Stimulated activated naive CD8-positive, alpha-beta T cell treated with anti-CD3 and anti-CD28 coated beads, Interleukin-15, amount 100 ng/mL, for 72 hours (primary cell): ENCODE measurements around the gene PRDM11.
"Not testable (repeated sequence)": the region's sequence is repeated elsewhere in the genome, so short reads cannot be mapped to it uniquely, and the experiment has no call there.

Source experiments
- ATAC-seq: fragments of 150-1000 bp; cut with Tn5 transposase; 2 replicates; pipeline ENCODE4 v1.10.0; 2021; ENCODE audit warnings: mild to moderate bottlenecking, moderate library complexity
- DNase-seq, 2 donors: peaks; one replicate each; pipeline ENCODE4 v3.0.0; 2021 to 2022
- H3K27ac Mint-ChIP-seq, 2 donors: one replicate each; pipeline ENCODE4 v1.8.0; 2022; ENCODE audit warnings: mild to moderate bottlenecking in 2 of 2, mixed read lengths in 2 of 2, moderate library complexity in 2 of 2
- H3K27me3 Mint-ChIP-seq: one replicate; pipeline ENCODE4 v1.8.0; 2022; ENCODE audit warnings: mixed read lengths
- H3K4me1 Mint-ChIP-seq: one replicate; pipeline ENCODE4 v1.8.0; 2022; ENCODE audit warnings: mild to moderate bottlenecking, mixed read lengths
- H3K4me3 Mint-ChIP-seq, 2 donors: one replicate each; pipeline ENCODE4 v1.8.0; 2022; ENCODE audit warnings: mild to moderate bottlenecking in 2 of 2, mixed read lengths in 2 of 2, moderate library complexity in 1 of 2
- H3K9me3 Mint-ChIP-seq, 2 donors: one replicate each; pipeline ENCODE4 v1.8.0; 2022; ENCODE audit warnings: mixed read lengths in 2 of 2

Gene PRDM11

DNA sequence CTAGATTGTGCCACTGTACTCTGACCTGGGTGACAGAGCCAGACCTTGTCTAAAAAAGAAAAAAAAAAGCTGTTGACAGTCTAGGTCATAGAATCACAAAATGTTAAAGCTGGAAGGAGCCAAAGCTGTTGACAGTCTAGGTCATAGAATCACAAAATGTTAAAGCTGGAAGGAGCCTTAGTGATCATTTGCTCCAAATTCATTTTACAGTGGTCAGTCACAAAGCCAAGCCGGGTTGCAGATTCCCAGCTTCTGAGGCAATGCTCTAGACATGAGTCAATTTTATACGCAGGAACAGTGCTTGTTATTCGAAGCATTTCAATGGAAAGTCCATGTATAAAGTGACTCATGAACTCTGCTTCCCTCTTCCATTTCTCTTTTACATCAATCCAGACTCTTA, 92.3 kb downstream of the PRDM11 start:
- DNase-seq, result no peak

DNA sequence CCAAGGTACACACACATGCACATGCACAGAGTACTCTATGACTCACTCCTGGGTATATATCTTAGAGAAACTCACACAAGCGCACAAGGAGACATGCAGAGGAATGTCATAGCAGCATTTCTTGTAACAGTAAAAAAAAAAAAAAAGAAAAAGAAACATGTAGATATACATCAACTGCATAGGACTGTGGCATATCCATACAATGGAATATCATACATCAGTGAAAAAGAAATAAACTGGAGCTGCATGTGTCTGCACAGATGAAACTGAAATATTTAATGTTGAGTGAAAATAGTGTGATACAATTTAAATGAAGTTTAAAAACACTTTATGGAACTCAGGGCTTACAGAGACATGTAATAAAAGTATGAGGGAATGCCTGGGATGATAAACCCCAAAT, 93.3 kb downstream of the PRDM11 start:
- H3K27me3 Mint-ChIP-seq, result peaks cover 28% of the 10 kb centered on the region
- H3K9me3 Mint-ChIP-seq, result peaks cover 0 to 8% of the 10 kb centered on the region in 2 donors
- H3K4me3 Mint-ChIP-seq, result no peak overlapping the region
- DNase-seq (no peak), ATAC-seq (no peak)
- no peaks in the 10 kb centered on the region for H3K4me1 Mint-ChIP-seq
- H3K27ac Mint-ChIP-seq, result no peak overlapping the region

More for the DNA sequence above, 92.3 kb downstream of the PRDM11 start:
- Mint-ChIP-seq H3K4me1 (peaks cover 1% of the 10 kb centered on the region), H3K27ac (no peak overlapping the region), H3K27me3 (peaks cover 28% of the 10 kb centered on the region), H3K9me3 (peaks cover 0 to 8% of the 10 kb centered on the region in 2 donors), H3K4me3 (no peak overlapping the region)
- no peak for ATAC-seq

DNA sequence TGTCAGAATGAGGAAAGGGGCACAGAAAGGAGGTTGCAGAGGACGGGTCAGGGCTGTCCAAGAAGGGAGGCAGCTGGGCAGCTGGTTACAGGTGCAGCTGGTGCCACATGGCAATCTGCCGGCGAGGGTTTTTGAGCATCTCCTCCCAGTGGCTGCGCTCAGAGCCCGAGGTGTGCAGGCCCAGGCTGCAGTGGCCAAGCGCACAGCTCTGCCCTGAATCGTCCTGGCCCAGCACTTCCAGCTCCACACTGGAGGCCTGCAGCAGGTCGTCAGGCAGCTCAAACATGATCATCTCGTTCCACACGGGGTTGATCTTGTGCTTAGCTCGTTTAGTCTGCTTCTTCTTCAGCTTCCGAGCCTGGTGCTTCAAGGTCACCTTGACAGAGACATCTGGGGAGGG, 97.5 kb downstream of the PRDM11 start:
- Mint-ChIP-seq H3K4me1 (no peaks in the 10 kb centered on the region), H3K4me3 (no peak overlapping the region), H3K27me3 (peaks cover 22% of the 10 kb centered on the region), H3K9me3 (peaks cover 0 to 8% of the 10 kb centered on the region in 2 donors), H3K27ac (no peak overlapping the region)
- DNase-seq, result no peak
- ATAC-seq, result no peak

DNA sequence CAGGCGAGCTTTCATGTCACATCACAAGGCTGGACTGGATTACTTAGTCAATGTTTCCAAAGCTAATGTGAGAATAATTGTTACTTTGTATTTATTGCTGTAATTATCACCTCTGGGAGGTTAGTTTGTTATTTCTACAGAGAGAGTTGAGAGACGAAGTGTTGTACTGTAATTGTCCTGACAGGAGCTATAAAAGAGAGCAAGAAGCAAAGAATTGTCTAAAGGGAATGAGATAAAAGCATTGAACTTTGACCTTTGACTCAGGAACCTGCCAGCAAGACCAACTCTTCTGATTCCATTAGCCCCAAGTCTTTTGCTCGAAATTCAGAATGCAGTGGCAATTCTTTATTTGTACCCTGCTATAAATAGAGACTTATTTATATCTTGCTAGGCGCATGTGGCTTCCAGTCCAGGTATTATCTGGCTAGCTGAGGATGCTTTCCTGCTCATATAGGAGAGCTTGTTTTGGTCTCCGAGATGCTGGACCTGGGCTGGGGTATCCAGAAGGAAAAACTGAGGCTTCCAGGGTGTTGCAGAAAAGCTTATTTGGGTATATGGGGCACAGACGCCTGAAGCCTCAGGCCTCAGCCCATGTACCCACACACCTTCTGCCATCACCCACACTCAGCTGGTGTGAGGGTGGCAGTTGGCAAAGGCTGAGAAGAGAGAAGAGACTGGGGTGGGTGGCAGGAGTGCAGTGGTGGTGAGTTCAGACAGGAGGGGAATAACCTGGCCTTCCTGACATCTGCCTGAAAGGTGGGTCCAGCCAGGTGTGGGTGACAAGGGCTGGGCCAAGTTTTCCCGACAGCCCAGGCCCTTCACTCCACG, 99.0 kb downstream of the PRDM11 start:
- Mint-ChIP-seq H3K4me3 (no peak overlapping the region), H3K9me3 (no peaks in the 10 kb centered on the region), H3K4me1 (no peaks in the 10 kb centered on the region), H3K27ac (no peak overlapping the region), H3K27me3 (peaks cover 22% of the 10 kb centered on the region)
- DNase-seq (no peak), ATAC-seq (no peak)

DNA sequence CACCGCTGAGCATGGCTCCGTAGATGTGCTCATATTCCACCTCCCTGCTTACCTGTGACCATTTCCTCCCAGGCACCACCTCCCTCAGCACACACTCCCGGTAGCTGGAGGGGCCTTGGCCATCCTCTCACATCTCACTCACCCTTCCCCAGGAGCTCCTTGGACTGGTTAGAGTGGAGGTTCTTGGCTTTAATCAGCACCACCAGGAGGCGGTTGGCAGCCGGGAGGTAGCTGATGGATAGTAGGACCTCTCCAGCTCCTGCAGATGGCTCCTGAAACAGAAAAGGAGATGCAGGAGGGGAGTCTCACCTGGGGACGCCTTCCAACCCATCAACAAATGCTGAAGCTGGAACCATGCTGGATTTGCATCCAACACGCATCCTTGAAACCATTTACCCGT, 99.8 kb downstream of the PRDM11 start:
- Mint-ChIP-seq H3K27me3 (peaks cover 22% of the 10 kb centered on the region), H3K9me3 (no peaks in the 10 kb centered on the region), H3K4me3 (no peak overlapping the region), H3K27ac (no peak overlapping the region), H3K4me1 (no peaks in the 10 kb centered on the region)
- ATAC-seq (no peak), DNase-seq (no peak)

DNA sequence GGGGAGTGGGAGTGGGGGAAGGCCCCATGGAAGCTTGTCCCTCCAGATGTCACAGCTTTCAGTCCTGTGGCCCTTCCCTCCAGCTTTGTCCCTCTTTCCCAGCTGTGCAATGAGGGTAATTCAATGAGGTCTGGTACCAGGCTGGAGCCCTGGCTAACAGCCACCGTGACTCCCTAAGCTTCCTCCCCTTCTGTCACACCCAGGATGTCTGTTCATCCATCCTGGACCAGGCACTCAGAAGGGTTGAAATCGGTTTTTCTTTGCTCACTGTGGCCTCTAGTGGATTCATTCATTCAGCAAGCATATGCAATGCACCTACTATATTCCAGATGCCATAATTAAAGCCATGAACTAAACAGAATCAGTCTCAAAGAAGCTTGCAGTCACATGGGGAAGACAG, 101.0 kb downstream of the PRDM11 start:
- DNase-seq (no peak), ATAC-seq (no peak)
- Mint-ChIP-seq H3K9me3 (no peaks in the 10 kb centered on the region), H3K27ac (no peak overlapping the region), H3K4me3 (no peak overlapping the region), H3K27me3 (peaks cover 29% of the 10 kb centered on the region), H3K4me1 (no peaks in the 10 kb centered on the region)

DNA sequence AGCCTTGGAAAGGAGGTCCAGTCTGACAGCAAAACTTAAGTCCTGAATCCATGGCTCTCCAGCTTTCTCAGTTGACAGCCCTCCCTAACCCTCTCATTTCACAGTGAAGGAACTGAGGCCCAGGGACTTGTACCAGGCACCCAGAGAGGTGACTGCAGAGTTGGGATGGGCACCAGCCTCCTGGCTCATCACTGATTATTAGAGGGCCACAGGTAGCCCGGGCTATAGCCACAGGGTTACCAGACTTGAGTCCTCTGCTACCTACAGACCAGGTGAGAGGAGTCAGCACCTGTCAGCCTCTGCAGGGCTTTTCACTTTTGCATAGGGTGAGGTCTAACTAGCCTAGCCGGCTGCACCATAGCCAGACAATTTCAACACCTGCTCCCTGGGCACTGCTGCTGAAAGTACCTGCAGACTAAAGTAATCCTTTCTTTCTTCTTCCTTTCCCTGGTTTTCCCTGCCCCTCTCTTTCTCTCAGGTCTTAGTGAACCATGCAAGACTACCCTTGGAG, 102.1 kb downstream of the PRDM11 start:
- no peak overlapping the region for H3K27ac Mint-ChIP-seq
- no peaks in the 10 kb centered on the region for H3K4me1 Mint-ChIP-seq
- H3K9me3 Mint-ChIP-seq, result no peaks in the 10 kb centered on the region
- no peak for ATAC-seq
- H3K4me3 Mint-ChIP-seq, result no peak overlapping the region
- DNase-seq, result no peak
- H3K27me3 Mint-ChIP-seq, result peaks cover 29% of the 10 kb centered on the region

DNA sequence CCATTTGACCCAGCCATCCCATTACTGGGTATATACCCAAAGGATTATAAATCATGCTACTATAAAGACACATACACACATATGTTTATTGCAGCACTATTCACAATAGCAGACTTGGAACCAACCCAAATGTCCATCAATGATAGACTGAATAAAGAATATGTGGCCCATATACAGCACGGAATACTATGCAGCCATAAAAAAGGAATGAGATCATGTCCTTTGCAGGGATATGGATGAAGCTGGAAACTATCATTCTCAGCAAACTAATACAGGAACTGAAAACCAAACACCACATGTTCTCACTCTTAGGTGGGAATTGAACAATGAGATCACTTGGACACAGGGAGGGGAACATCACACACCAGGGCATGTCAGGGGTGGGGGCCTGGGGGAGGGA, 102.9 kb downstream of the PRDM11 start:
- not testable (repeated sequence) for ATAC-seq, H3K9me3 Mint-ChIP-seq, H3K4me3 Mint-ChIP-seq, DNase-seq, H3K27ac Mint-ChIP-seq, H3K4me1 Mint-ChIP-seq
- peaks cover 29% of the 10 kb centered on the region for H3K27me3 Mint-ChIP-seq

DNA sequence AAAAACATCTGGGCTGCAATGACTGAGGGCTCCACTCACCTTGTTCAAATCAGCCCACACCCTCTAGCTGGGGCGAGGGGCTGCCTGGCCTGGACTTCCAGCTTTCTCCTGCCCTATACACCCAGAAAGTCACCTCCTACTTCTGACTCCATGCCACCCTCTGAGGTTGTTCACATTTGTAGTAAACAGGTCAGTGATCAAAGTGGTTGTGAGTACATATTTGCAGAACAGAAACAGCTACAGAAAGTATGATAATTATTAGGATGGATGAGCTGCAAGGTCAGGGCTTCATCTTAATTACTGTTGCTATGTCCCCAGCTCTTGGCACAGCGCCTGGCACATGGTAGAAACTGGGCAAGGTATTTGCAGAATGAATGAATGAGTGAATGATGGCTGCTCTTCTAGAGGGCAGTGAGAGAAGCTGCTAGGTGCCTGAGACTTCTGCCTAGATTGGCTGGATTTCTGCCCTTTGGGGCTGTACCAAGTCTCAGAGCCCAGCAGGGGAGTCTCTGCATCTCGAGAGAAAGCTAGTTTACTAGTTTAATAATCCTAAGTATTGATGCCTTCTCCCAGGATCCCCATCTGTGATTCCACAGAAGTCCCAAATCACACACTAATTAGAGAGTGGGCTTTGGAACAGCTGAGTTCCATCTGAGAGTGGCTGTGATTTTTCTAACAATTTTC, 103.7 kb downstream of the PRDM11 start:
- DNase-seq, result no peak
- no peaks in the 10 kb centered on the region for H3K9me3 Mint-ChIP-seq
- H3K4me1 Mint-ChIP-seq, result no peaks in the 10 kb centered on the region
- no peak for ATAC-seq
- H3K4me3 Mint-ChIP-seq, result no peak overlapping the region
- H3K27ac Mint-ChIP-seq, result no peak overlapping the region
- H3K27me3 Mint-ChIP-seq, result peaks cover 29% of the 10 kb centered on the region

DNA sequence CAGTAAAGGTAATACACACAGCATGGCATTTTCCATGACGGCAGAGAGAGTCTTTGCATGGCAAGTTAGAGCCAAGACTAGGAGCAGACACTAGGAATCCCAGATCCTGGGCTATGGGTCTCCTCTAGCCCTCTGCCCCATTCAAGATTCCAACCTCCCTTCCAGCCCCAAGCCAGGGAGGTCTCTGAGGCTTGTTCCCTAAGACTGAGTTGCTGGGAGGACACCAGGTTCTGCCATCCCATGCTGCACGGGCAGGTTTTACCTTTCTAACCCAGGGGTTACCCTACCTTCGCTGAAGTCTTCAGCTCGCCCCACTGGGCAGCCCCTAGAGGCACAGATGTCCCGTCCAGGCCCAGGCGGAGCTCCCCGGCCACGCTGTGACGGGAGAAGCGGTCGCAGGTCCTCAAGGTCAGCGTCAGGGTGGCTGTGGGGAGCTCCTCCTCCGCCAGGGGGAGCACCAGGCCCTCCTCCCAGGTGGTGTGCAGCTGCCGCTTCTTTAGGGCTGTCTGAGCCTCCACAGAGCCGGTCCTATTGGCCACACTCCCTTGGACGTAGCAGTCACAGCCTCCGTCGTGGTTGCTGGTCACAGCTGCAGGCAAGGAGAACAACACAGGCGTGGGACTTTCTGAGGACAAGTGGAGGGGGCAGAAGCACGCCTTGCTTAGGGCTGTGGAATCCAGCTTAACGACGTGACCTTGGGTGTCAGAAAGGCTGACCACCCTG, 105.9 kb downstream of the PRDM11 start:
- DNase-seq (peak; percentile 10 to 23), ATAC-seq (peak; percentile 58)
- Mint-ChIP-seq H3K27ac (no peak overlapping the region), H3K27me3 (peaks cover 23% of the 10 kb centered on the region), H3K4me1 (no peaks in the 10 kb centered on the region), H3K9me3 (no peaks in the 10 kb centered on the region), H3K4me3 (no peak overlapping the region)

DNA sequence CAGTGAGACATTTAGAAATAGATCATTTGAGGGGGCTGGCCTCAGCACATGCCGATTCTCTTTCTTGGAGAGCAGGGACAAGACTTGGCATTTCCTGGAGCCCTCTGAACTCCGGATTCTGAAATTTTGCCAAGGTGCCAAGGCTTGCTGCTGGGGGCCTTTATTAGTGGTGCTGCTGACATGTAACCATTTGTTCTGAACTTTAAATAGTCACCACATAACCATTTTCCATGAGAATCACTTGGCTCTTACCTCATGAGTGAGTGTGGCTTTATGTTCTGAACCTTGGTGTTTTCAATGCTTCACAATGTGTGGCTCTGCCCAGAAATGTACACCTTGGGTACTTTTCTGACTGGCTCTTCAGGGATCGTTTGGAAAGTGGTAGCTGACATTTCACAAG, 106.4 kb downstream of the PRDM11 start:
- DNase-seq (no peak), ATAC-seq (no peak)
- Mint-ChIP-seq H3K27ac (no peak overlapping the region), H3K4me1 (no peaks in the 10 kb centered on the region), H3K9me3 (no peaks in the 10 kb centered on the region), H3K27me3 (peaks cover 24% of the 10 kb centered on the region), H3K4me3 (no peak overlapping the region)

DNA sequence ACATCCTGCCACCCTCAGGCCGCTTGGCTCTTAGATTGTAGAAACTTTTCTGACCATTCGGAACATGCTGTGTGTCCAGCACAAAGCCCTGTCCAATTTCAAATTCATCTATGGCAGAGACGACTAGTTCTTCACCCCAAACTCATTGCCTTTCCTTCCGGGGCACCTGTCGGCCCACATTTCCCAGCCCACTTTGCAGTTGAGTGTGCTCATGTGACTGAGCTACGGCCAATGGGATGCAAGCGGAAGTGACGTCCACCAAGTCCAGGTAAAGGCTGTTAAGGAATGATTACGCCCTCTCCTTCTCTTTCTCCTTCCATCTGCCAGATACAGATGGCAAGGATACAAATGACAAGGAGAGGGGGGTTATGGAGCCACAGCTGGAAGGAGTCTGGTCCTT, 107.2 kb downstream of the PRDM11 start:
- no peak overlapping the region for H3K27ac Mint-ChIP-seq
- ATAC-seq, result no peak
- no peak overlapping the region for H3K4me3 Mint-ChIP-seq
- no peaks in the 10 kb centered on the region for H3K4me1 Mint-ChIP-seq
- H3K27me3 Mint-ChIP-seq, result peaks cover 32% of the 10 kb centered on the region
- DNase-seq, result no peak
- no peaks in the 10 kb centered on the region for H3K9me3 Mint-ChIP-seq

DNA sequence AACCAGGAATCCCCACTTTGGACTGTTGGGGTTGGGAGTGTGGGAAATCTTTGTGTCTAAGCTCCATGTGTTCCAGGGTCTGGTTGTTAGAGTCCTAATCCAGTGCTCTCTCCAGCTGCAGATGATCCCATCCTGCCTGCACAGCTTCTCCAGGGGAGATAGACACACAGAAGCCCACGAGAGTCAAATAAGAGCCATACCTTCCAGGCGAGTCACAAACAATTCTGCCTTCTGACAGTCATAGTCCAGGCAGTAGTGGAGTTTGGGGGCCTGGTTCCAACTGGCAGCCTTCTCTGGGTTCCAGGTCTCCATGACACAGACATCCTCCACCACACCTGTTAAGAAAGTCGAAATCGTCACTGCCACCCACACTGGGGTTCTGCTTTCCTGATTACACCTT, 107.6 kb downstream of the PRDM11 start:
- ATAC-seq, result no peak
- DNase-seq, result no peak
- Mint-ChIP-seq H3K4me3 (no peak overlapping the region), H3K27ac (no peak overlapping the region), H3K9me3 (no peaks in the 10 kb centered on the region), H3K27me3 (peaks cover 36% of the 10 kb centered on the region), H3K4me1 (no peaks in the 10 kb centered on the region)

DNA sequence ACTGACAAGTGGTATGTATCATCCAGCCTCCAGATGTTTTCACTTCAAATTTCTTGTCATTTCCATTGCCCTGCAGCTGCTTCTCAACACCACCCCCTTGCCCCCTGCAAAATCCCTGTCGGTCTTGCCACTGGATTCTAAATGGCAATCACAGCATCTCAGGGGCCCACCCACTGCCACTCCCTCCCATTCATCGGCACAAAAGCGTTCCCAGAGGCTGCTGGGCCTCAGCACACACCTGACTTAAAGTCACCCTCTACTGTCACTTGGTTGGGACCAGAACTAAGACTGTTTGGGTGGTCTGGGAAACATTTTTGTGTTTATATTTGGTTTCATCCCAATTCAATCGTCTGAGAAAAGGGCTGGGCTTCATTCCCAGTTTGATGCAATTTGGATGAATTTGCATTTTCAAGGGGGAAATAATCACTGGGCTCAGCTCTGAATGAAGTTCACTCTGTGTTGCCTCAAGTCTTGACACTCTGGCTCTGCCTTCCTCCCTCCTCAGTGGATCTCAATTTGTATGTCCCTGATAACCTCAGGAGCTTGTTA, 112.6 kb downstream of the PRDM11 start:
- peaks cover 66% of the 10 kb centered on the region for H3K27me3 Mint-ChIP-seq

DNA sequence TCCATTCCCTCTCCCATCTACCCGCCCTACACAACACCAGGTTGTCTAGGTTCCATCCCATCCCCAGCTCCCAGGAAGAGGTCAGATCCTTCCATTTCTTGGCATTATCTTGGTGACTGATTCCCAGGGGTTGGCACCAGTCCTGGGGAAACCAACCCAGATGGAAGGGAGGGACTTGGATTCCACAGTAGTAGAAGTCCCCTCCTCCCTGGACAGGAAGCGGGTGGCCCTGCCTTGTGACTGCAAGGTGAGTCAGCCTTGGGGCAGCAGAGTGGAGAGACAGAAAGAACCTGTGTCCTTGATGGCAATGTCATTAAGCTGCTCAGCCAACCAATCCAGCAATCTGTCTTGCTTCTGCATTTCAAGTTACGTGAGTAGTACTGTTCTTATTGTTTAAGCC, 113.2 kb downstream of the PRDM11 start:
- no peak for ATAC-seq
- Mint-ChIP-seq H3K9me3 (no peaks in the 10 kb centered on the region), H3K27ac (no peak overlapping the region), H3K4me1 (no peaks in the 10 kb centered on the region), H3K27me3 (peaks cover 71% of the 10 kb centered on the region), H3K4me3 (no peak overlapping the region)
- no peak for DNase-seq

More for the DNA sequence above, 112.6 kb downstream of the PRDM11 start:
- ATAC-seq (no peak), DNase-seq (no peak)
- Mint-ChIP-seq H3K4me3 (no peak overlapping the region), H3K27ac (no peak overlapping the region), H3K4me1 (no peaks in the 10 kb centered on the region), H3K9me3 (no peaks in the 10 kb centered on the region)
